PC-9 (cell line): ENCODE measurements around the gene FIBCD1. TPM values are rescaled to one million over a fixed set of nuclear protein-coding genes. Genes with fewer than 3 reads are reported as not detected.

Experiments
- BruUV-seq: library from RNA; stranded (reverse); fragments of 400-500 nt; replicated peaks from 2 replicates; lab custom pipeline; 2021; lab: Mats Ljungman, UMichigan
- CTCF ChIA-PET: fragments of 300-600 bp; sonication (Branson Sonifier 250); formaldehyde crosslinking; loops from one replicate; lab custom pipeline; 2022; ENCODE audit warnings: antibody characterized with exemption; lab: Charles Lee
- POLR2A ChIA-PET: fragments of 300-600 bp; sonication (Branson Sonifier 250); formaldehyde crosslinking; loops from one replicate; lab custom pipeline; 2022; ENCODE audit warnings: antibody characterized with exemption; ENCODE audit not compliant: unreplicated experiment; lab: Charles Lee
- DNase-seq, 2 experiments: peaks; one replicate each; pipeline versions ENCODE4 v3.0.0 to v3.0.0-alpha.2; 2015 to 2022; ENCODE audit warnings: mixed read lengths in 1 of 2
- H2AFZ ChIP-seq: fragments of 200-600 bp; sonication (generic); 2 replicates; pipeline ENCODE4 v1.8.1; 2017; ENCODE audit warnings: antibody characterized with exemption
- H3F3A ChIP-seq: fragments of 200-600 bp; sonication (generic); 2 replicates; pipeline ENCODE4 v1.8.1; 2017; ENCODE audit warnings: antibody characterized with exemption, mild to moderate bottlenecking, low read depth; ENCODE audit not compliant: insufficient read depth
- H3K27ac ChIP-seq: fragments of 200-600 bp; sonication (generic); 2 replicates; pipeline ENCODE4 v1.6.1; 2016; ENCODE audit warnings: mixed run types
- H3K27me3 ChIP-seq: fragments of 200-600 bp; sonication (generic); 2 replicates; pipeline ENCODE4 v1.6.1; 2016; ENCODE audit warnings: low read depth, mixed run types; ENCODE audit not compliant: insufficient read depth
- H3K36me3 ChIP-seq: fragments of 200-600 bp; sonication (generic); 2 replicates; pipeline ENCODE4 v1.6.1; 2016; ENCODE audit warnings: low read depth, mixed run types
- H3K4me1 ChIP-seq: fragments of 200-600 bp; sonication (generic); replicated peaks from 2 replicates; pipeline ENCODE4 v1.6.1; 2016; ENCODE audit warnings: mixed run types; ENCODE audit not compliant: insufficient read depth
- H3K4me2 ChIP-seq: fragments of 200-600 bp; sonication (generic); 2 replicates; pipeline ENCODE4 v1.6.1; 2017; ENCODE audit warnings: mixed run types
- H3K4me3 ChIP-seq: fragments of 200-600 bp; sonication (generic); 2 replicates; pipeline ENCODE4 v1.6.1; 2016; ENCODE audit warnings: mixed run types
- H3K79me2 ChIP-seq: fragments of 200-600 bp; sonication (generic); 2 replicates; pipeline ENCODE4 v1.6.1; 2017; ENCODE audit warnings: low read depth, mixed run types
- H3K9me2 ChIP-seq: fragments of 200-600 bp; sonication (generic); 2 replicates; pipeline ENCODE4 v1.8.1; 2017; ENCODE audit warnings: mild to moderate bottlenecking; ENCODE audit not compliant: insufficient read depth
- H3K9me3 ChIP-seq: fragments of 200-600 bp; sonication (generic); 2 replicates; pipeline ENCODE4 v1.8.1; 2016; ENCODE audit warnings: low read depth; ENCODE audit not compliant: insufficient read depth
- H4K20me1 ChIP-seq: fragments of 200-600 bp; sonication (generic); 2 replicates; pipeline ENCODE4 v1.8.1; 2017; ENCODE audit not compliant: insufficient read depth
- CTCF ChIP-seq: fragments of 200-600 bp; sonication (generic); conservative IDR thresholded peaks from 2 replicates; pipeline ENCODE4 v1.6.1; 2017; ENCODE audit warnings: mixed run types, antibody characterized with exemption, mild to moderate bottlenecking, moderate library complexity
- EZH2 ChIP-seq: fragments of 200-600 bp; sonication (generic); IDR thresholded peaks from 2 replicates; pipeline ENCODE4 v1.8.0; 2017; ENCODE audit warnings: antibody characterized with exemption, low read depth
- intact Hi-C: fragments of 100-400 bp; cut with micrococcal nuclease; formaldehyde crosslinking; loops from one replicate; pipeline ENCODE4 v1.10.0; 2022; ENCODE audit not compliant: unreplicated experiment
- total RNA-seq: library from RNA; stranded (reverse); gene quantifications from 2 replicates; pipeline ENCODE4 v1.2.3, GENCODE V29; 2021

FIBCD1 gene
- total RNA-seq, 1 experiment from 2014 or later, result 2.7 TPM

GRCh38 chr9:130943777-130944176 lies 4.7 kb upstream of the FIBCD1 start:
- H3K27me3 ChIP-seq, result peaks cover 11% of the 10 kb centered on the region; the same call in 1 of the 2 replicates
- no peaks in the 10 kb centered on the region for H3K79me2 ChIP-seq
- no TSS peak for BruUV-seq
- peaks cover 19% of the 10 kb centered on the region for H3K4me1 ChIP-seq
- no peak overlapping the region for H3K4me2 ChIP-seq
- POLR2A ChIA-PET, result interaction anchor here (0.7 kb wide), 1 partner anchor 245 kb away, joined by 7 read pairs; no protein-coding TSS in a partner anchor
- peaks cover 7% of the 10 kb centered on the region; the same call in 1 of the 2 replicates for H3F3A ChIP-seq
- no peak overlapping the region for H2AFZ ChIP-seq
- intact Hi-C loops, result loop anchor here (5.0 kb wide), 1 partner anchor 104 kb away; no protein-coding TSS in a partner anchor
- TF ChIP-seq CTCF (no peak), EZH2 (no peak)
- H4K20me1 ChIP-seq, result no peaks in the 10 kb centered on the region
- no peak overlapping the region for H3K27ac ChIP-seq
- no peaks in the 10 kb centered on the region for H3K9me2 ChIP-seq
- H3K4me3 ChIP-seq, result no peak overlapping the region
- no peaks in the 10 kb centered on the region for H3K36me3 ChIP-seq
- no peaks in the 10 kb centered on the region for H3K9me3 ChIP-seq
- CTCF ChIA-PET, result interaction anchor here (0.6 kb wide), 1 partner anchor 55 kb away, joined by 3 read pairs; no protein-coding TSS in a partner anchor
- DNase-seq, result no peak

GRCh38 chr9:130943221-130943620 lies 4.2 kb upstream of the FIBCD1 start:
- Histone ChIP-seq H4K20me1 (no peaks in the 10 kb centered on the region), H3K27ac (no peak overlapping the region), H3K9me2 (no peaks in the 10 kb centered on the region), H3F3A (peaks cover 7% of the 10 kb centered on the region; the same call in 1 of the 2 replicates), H3K4me1 (peaks cover 19% of the 10 kb centered on the region), H3K4me3 (no peak overlapping the region), H3K79me2 (no peaks in the 10 kb centered on the region), H2AFZ (no peak overlapping the region), H3K27me3 (peaks cover 12% of the 10 kb centered on the region; the same call in 1 of the 2 replicates), H3K36me3 (no peaks in the 10 kb centered on the region), H3K4me2 (no peak overlapping the region), H3K9me3 (no peaks in the 10 kb centered on the region)
- no peak for DNase-seq
- POLR2A ChIA-PET, result interaction anchor here (0.6 to 0.7 kb wide), 2 partner anchors 92 to 244 kb away, joined by 6 to 7 read pairs; no protein-coding TSS in a partner anchor
- BruUV-seq, result no TSS peak
- intact Hi-C loops, result loop anchor here (5.0 kb wide), 1 partner anchor 104 kb away; no protein-coding TSS in a partner anchor
- no peak for TF ChIP-seq EZH2
- no peak for TF ChIP-seq CTCF
- CTCF ChIA-PET, result interaction anchor here (0.6 to 0.9 kb wide), 2 partner anchors 55 to 103 kb away, joined by 3 to 6 read pairs; no protein-coding TSS in a partner anchor

- Histone ChIP-seq H3K9me2 (no peaks in the 10 kb centered on the region), H3K36me3 (no peaks in the 10 kb centered on the region), H3K27ac (no peak overlapping the region), H3K4me2 (no peak overlapping the region), H3K9me3 (no peaks in the 10 kb centered on the region), H2AFZ (no peak overlapping the region), H3K79me2 (no peaks in the 10 kb centered on the region), H3K4me3 (no peak overlapping the region), H3K27me3 (peaks cover 17% of the 10 kb centered on the region; the same call in 1 of the 2 replicates), H3F3A (peaks cover 7% of the 10 kb centered on the region; the same call in 1 of the 2 replicates), H4K20me1 (no peaks in the 10 kb centered on the region), H3K4me1 (peaks cover 18% of the 10 kb centered on the region)
- intact Hi-C loops, result loop anchor here (5.0 kb wide), 1 partner anchor 105 kb away; no protein-coding TSS in a partner anchor
- TF ChIP-seq EZH2 (no peak), CTCF (no peak)
- no TSS peak for BruUV-seq
- ChIA-PET CTCF (interaction anchor here (0.7 to 0.9 kb wide), 2 partner anchors 38 to 104 kb away, joined by 4 to 6 read pairs; no protein-coding TSS in a partner anchor), POLR2A (interaction anchor here (0.6 kb wide), 1 partner anchor 93 kb away, joined by 6 read pairs; no protein-coding TSS in a partner anchor)
- no peak for DNase-seq
Observed at GRCh38 chr9:130942679-130943078, 3.6 kb upstream of the FIBCD1 start.
